HEK293 (cell line): Measurements from ENCODE around the gene PCYOX1L.
A peak's percentile ranks its signal among the peaks of the same experiment; 100 is the strongest.

Experiments used
- CTCF ChIA-PET: fragments of 350-600 bp; formaldehyde crosslinking; extraction: SDS; loops from one replicate; lab custom pipeline; 2021; ENCODE audit warnings: antibody characterized with exemption; lab: Yijun Ruan, JAX
- POLR2A ChIA-PET: fragments of 300-600 bp; formaldehyde crosslinking; extraction: SDS; loops from one replicate; lab custom pipeline; 2020; ENCODE audit warnings: antibody characterized with exemption, inconsistent platforms; lab: Yijun Ruan, JAX
- H3K27ac ChIP-seq: fragments of 200-500 bp; sonication (Bioruptor generic); 2 replicates; pipeline ENCODE4 v1.5.1; 2014; ENCODE audit warnings: low read depth, low read length, control low read depth, inconsistent platforms; ENCODE audit errors: extremely low read depth
- H3K36me3 ChIP-seq, 2 experiments: fragments of 200-500 bp in 1 of 2; sonication (Bioruptor generic) in 1 of 2; 1 replicate in 1 of 2; 2 replicates in 1 of 2; pipeline ENCODE4 v1.5.1; 2014 to 2017; ENCODE audit warnings: inconsistent platforms in 2 of 2, low read length in 2 of 2; ENCODE audit not compliant: control insufficient read depth in 2 of 2, insufficient read depth in 1 of 2
- H3K4me1 ChIP-seq: fragments of 200-500 bp; sonication (Bioruptor generic); 2 replicates; pipeline ENCODE4 v1.5.1; 2014; ENCODE audit warnings: mild to moderate bottlenecking, low read length, inconsistent platforms; ENCODE audit not compliant: control insufficient read depth, insufficient read depth
- H3K4me3 ChIP-seq: 2 replicates; pipeline ENCODE4 v1.5.1; 2011; ENCODE audit warnings: low read depth, mild to moderate bottlenecking, control low read depth, low read length, moderate library complexity
- H3K9me3 ChIP-seq: fragments of 200-500 bp; sonication (Bioruptor generic); 2 replicates; pipeline ENCODE4 v1.5.1; 2014; ENCODE audit warnings: low read depth, low read length, inconsistent platforms; ENCODE audit not compliant: control insufficient read depth, insufficient read depth
- BCL11A ChIP-seq: fragments of 450-650 bp; formaldehyde crosslinking; IDR thresholded peaks from 2 replicates; pipeline ENCODE4 v1.5.1; 2016; ENCODE audit warnings: low read depth, missing biosample characterization, missing genetic modification characterization
- IKZF3 ChIP-seq: fragments of 450-650 bp; IDR thresholded peaks from 2 replicates; pipeline ENCODE4 v1.5.0; 2018; ENCODE audit warnings: missing biosample characterization, mild to moderate bottlenecking, missing genetic modification characterization, moderate library complexity
- INSM2 ChIP-seq: fragments of 450-650 bp; formaldehyde crosslinking; IDR thresholded peaks from 2 replicates; pipeline ENCODE4 v1.5.1; 2016; ENCODE audit warnings: missing biosample characterization, missing genetic modification characterization
- KLF1 ChIP-seq: fragments of 450-650 bp; formaldehyde crosslinking; IDR thresholded peaks from 2 replicates; pipeline ENCODE4 v1.5.1; 2016; ENCODE audit warnings: missing biosample characterization, missing genetic modification characterization
- KLF16 ChIP-seq: fragments of 450-650 bp; formaldehyde crosslinking; IDR thresholded peaks from 2 replicates; pipeline ENCODE4 v1.5.1; 2017; ENCODE audit warnings: missing biosample characterization, missing genetic modification characterization
- OVOL3 ChIP-seq: fragments of 450-650 bp; formaldehyde crosslinking; IDR thresholded peaks from 2 replicates; pipeline ENCODE4 v1.5.1; 2016; ENCODE audit warnings: missing biosample characterization, missing genetic modification characterization
- PATZ1 ChIP-seq: fragments of 450-650 bp; formaldehyde crosslinking; IDR thresholded peaks from 2 replicates; pipeline ENCODE4 v1.5.1; 2016; ENCODE audit warnings: missing biosample characterization, missing genetic modification characterization
- SP2 ChIP-seq: fragments of 450-650 bp; formaldehyde crosslinking; IDR thresholded peaks from 2 replicates; pipeline ENCODE4 v1.5.1; 2016; ENCODE audit warnings: missing biosample characterization, missing genetic modification characterization
- YY1 ChIP-seq: fragments of 450-650 bp; formaldehyde crosslinking; IDR thresholded peaks from 2 replicates; pipeline ENCODE4 v1.5.1; 2018; ENCODE audit warnings: missing biosample characterization, missing genetic modification characterization
- ZEB2 ChIP-seq: fragments of 450-650 bp; formaldehyde crosslinking; IDR thresholded peaks from 2 replicates; pipeline ENCODE4 v1.5.1; 2016; ENCODE audit warnings: missing biosample characterization, missing genetic modification characterization
- ZFP41 ChIP-seq: fragments of 450-650 bp; formaldehyde crosslinking; IDR thresholded peaks from 2 replicates; pipeline ENCODE4 v1.5.1; 2016; ENCODE audit warnings: missing biosample characterization, missing genetic modification characterization, borderline replicate concordance
- ZNF184 ChIP-seq: fragments of 450-650 bp; IDR thresholded peaks from 2 replicates; pipeline ENCODE4 v1.5.1; 2018; ENCODE audit warnings: missing biosample characterization, mild to moderate bottlenecking, missing genetic modification characterization
- ZNF510 ChIP-seq: fragments of 450-650 bp; formaldehyde crosslinking; IDR thresholded peaks from 2 replicates; pipeline ENCODE4 v1.5.1; 2018; ENCODE audit warnings: mild to moderate bottlenecking, missing genetic modification characterization, missing biosample characterization; ENCODE audit not compliant: insufficient replicate concordance
- ZNF654 ChIP-seq: fragments of 450-650 bp; formaldehyde crosslinking; IDR thresholded peaks from 2 replicates; pipeline ENCODE4 v1.5.1; 2016; ENCODE audit warnings: low read depth, missing biosample characterization, missing genetic modification characterization
- ZNF701 ChIP-seq: fragments of 450-650 bp; formaldehyde crosslinking; IDR thresholded peaks from 2 replicates; pipeline ENCODE4 v1.5.1; 2016; ENCODE audit warnings: missing biosample characterization, missing genetic modification characterization
- ZNF785 ChIP-seq: fragments of 450-650 bp; formaldehyde crosslinking; IDR thresholded peaks from 2 replicates; pipeline ENCODE4 v1.5.1; 2016; ENCODE audit warnings: missing biosample characterization, missing genetic modification characterization
- TF ChIP-seq, protein P1 (sequence below): fragments of 450-650 bp; IDR thresholded peaks from 2 replicates; pipeline ENCODE4 v1.5.1; 2018; ENCODE audit warnings: missing biosample characterization, missing genetic modification characterization
- TF ChIP-seq, protein P2 (sequence below): fragments of 450-650 bp; formaldehyde crosslinking; IDR thresholded peaks from 2 replicates; pipeline ENCODE4 v1.5.1; 2016; ENCODE audit warnings: missing biosample characterization, missing genetic modification characterization

The PCYOX1L gene

DNA sequence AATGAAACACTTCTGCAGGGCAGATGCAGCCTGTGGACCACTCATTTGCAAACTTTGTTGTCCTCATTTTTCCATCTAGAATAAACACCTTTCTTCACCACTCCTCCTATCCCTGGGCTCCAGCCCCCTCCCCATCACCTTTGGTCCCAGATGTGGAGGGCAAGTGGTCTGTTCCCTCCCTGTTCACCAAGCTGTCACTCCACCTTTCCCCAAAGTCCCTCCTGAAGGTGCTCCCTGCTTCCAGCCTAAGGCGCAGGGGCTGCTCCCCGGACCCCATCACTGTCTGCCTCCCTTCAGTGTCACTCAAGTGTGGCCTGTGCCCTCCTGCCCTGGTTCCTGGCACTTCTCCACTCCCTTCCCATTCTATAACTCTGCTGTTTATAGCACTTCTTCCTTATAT lies 6.9 kb downstream of the PCYOX1L start:
- no peak overlapping the region for H3K27ac ChIP-seq
- H3K4me1 ChIP-seq = no peaks in the 10 kb centered on the region
- no peaks in the 10 kb centered on the region for H3K9me3 ChIP-seq
- ChIA-PET POLR2A (interaction anchor here (0.5 to 1.7 kb wide), 2 partner anchors 7 to 23 kb away, joined by 4 to 5 read pairs; no protein-coding TSS in a partner anchor), CTCF (interaction anchor here (0.6 to 15.5 kb wide), 4 partner anchors 17 to 144 kb away, joined by 3 to 212 read pairs (median 4); no protein-coding TSS in a partner anchor)
- peaks cover 0 to 6% of the 10 kb centered on the region in 2 experiments; a peak in 1 of 3 replicates for H3K36me3 ChIP-seq
- no peak overlapping the region for H3K4me3 ChIP-seq
- TF ChIP-seq ZNF785 = no peak
- no peak for TF ChIP-seq INSM2

GRCh38 chr5:149365418-149365817 lies 7.6 kb downstream of the PCYOX1L start:
- ChIA-PET POLR2A (interaction anchor here (2.9 kb wide), 1 partner anchor 8 kb away, joined by 17 read pairs; the partner anchor contains the start of gene PCYOX1L), CTCF (interaction anchor here (0.7 to 15.5 kb wide), 6 partner anchors 8 to 111 kb away, joined by 3 to 212 read pairs (median 22); partner anchors contain the start of gene PCYOX1L)
- no peak for TF ChIP-seq ZNF184 (tag by site-specific recombination)
- Histone ChIP-seq H3K36me3 (peaks cover 0 to 6% of the 10 kb centered on the region in 2 experiments; a peak in 1 of 3 replicates), H3K4me1 (no peaks in the 10 kb centered on the region), H3K9me3 (no peaks in the 10 kb centered on the region), H3K27ac (no peak overlapping the region), H3K4me3 (no peak overlapping the region)

DNA sequence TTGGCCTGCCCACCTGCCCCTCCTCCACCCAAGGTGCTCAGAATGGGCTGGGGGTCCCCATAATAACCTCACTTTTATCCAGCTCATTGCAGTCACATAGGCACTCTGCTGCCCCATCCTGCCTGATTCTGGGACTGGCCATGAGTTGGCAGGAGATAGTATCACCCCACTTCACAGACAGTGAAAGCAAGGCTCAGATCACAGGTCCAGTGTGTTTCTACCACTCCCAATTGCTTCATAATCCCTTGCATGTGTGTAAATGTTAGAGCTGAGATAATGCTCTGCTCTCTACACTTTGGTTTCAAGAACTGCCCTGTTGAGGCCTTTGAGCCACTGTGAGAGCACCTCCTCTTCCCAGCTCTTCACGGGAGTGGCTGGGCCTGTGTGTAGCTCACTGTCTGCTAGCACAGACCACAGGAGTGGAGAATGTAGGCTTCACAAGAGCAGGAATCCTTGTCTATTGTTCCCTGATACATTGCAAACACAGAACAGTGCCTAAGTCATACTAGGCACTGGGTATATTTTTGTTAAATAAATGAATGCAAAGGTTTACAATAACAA lies 8.4 kb downstream of the PCYOX1L start:
- Histone ChIP-seq H3K4me1 (no peaks in the 10 kb centered on the region), H3K36me3 (peaks cover 0 to 6% of the 10 kb centered on the region in 2 experiments; a peak in 1 of 3 replicates), H3K4me3 (no peak overlapping the region), H3K27ac (no peak overlapping the region), H3K9me3 (no peaks in the 10 kb centered on the region)
- POLR2A ChIA-PET = interaction anchor here (1.3 to 2.9 kb wide), 2 partner anchors 8 to 21 kb away, joined by 5 to 17 read pairs; partner anchors contain the start of genes GRPEL2 and PCYOX1L
- TF ChIP-seq, protein P1, sequence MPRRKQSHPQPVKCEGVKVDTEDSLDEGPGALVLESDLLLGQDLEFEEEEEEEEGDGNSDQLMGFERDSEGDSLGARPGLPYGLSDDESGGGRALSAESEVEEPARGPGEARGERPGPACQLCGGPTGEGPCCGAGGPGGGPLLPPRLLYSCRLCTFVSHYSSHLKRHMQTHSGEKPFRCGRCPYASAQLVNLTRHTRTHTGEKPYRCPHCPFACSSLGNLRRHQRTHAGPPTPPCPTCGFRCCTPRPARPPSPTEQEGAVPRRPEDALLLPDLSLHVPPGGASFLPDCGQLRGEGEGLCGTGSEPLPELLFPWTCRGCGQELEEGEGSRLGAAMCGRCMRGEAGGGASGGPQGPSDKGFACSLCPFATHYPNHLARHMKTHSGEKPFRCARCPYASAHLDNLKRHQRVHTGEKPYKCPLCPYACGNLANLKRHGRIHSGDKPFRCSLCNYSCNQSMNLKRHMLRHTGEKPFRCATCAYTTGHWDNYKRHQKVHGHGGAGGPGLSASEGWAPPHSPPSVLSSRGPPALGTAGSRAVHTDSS (tag by site-specific recombination) = no peak
- CTCF ChIA-PET = interaction anchor here (0.5 to 15.5 kb wide), 18 partner anchors 9 to 252 kb away, joined by 3 to 212 read pairs (median 9); partner anchors contain the start of gene PCYOX1L

- POLR2A ChIA-PET = interaction anchor here (1.0 to 2.9 kb wide), 4 partner anchors 10 to 251 kb away, joined by 3 to 17 read pairs (median 4); partner anchors contain the start of genes GRPEL2 and PCYOX1L
- TF ChIP-seq ZNF701 (tag by site-specific recombination) = no peak
- TF ChIP-seq IKZF3 (tag by site-specific recombination) = no peak
- no peak for TF ChIP-seq YY1 (tag by site-specific recombination)
- peak; percentile 79 for TF ChIP-seq ZNF654 (tag by site-specific recombination)
- no peak for TF ChIP-seq KLF16 (tag by site-specific recombination)
- TF ChIP-seq ZEB2 (tag by site-specific recombination) = no peak
- TF ChIP-seq BCL11A (tag by site-specific recombination) = no peak
- no peak for TF ChIP-seq OVOL3 (tag by site-specific recombination)
- TF ChIP-seq PATZ1 = 0 out of 2 replicates have a peak, but pooled peaks have one; percentile 15
- no peak for TF ChIP-seq ZNF510 (tag by site-specific recombination)
- TF ChIP-seq, protein P2, sequence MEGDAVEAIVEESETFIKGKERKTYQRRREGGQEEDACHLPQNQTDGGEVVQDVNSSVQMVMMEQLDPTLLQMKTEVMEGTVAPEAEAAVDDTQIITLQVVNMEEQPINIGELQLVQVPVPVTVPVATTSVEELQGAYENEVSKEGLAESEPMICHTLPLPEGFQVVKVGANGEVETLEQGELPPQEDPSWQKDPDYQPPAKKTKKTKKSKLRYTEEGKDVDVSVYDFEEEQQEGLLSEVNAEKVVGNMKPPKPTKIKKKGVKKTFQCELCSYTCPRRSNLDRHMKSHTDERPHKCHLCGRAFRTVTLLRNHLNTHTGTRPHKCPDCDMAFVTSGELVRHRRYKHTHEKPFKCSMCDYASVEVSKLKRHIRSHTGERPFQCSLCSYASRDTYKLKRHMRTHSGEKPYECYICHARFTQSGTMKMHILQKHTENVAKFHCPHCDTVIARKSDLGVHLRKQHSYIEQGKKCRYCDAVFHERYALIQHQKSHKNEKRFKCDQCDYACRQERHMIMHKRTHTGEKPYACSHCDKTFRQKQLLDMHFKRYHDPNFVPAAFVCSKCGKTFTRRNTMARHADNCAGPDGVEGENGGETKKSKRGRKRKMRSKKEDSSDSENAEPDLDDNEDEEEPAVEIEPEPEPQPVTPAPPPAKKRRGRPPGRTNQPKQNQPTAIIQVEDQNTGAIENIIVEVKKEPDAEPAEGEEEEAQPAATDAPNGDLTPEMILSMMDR (tag by site-specific recombination) = peak; percentile 86
- TF ChIP-seq ZFP41 (tag by site-specific recombination) = no peak
- no peak for TF ChIP-seq SP2 (tag by site-specific recombination)
- peak; percentile 35; the same call in 1 of the 2 replicates for TF ChIP-seq KLF1 (tag by site-specific recombination)
Observed at GRCh38 chr5:149367249-149367971, 9.6 kb downstream of the PCYOX1L start.

More at GRCh38 chr5:149367249-149367971, 9.6 kb downstream of the PCYOX1L start:
- H3K9me3 ChIP-seq = no peaks in the 10 kb centered on the region
- CTCF ChIA-PET = interaction anchor here (0.6 to 15.5 kb wide), 43 partner anchors 9 to 638 kb away, joined by 3 to 212 read pairs (median 5); partner anchors contain the start of gene PCYOX1L
- no peak overlapping the region for H3K4me3 ChIP-seq
- no peaks in the 10 kb centered on the region for H3K4me1 ChIP-seq
- H3K27ac ChIP-seq = no peak overlapping the region
- peaks cover 0 to 6% of the 10 kb centered on the region in 2 experiments; a peak in 1 of 3 replicates for H3K36me3 ChIP-seq
